Neuronal stem cell (in vitro differentiated cells): ENCODE data around the gene PIK3C2B.
A peak's percentile ranks its signal among the peaks of the same experiment; 100 is the strongest.

ENCODE experiments used
- DNase-seq: peaks from one replicate; pipeline ENCODE4 v3.0.0-alpha.2; 2013; ENCODE audit warnings: low spot score
- H2AFZ ChIP-seq: one replicate; pipeline ENCODE4 v1.6.1; 2013; ENCODE audit warnings: mild to moderate bottlenecking, low read length, inconsistent platforms
- H2AK5ac ChIP-seq: 2 replicates; pipeline ENCODE4 v1.6.1; 2013; ENCODE audit warnings: low read depth, mild to moderate bottlenecking, inconsistent platforms, low read length, moderate library complexity, mixed read lengths
- H2BK120ac ChIP-seq: 2 replicates; pipeline ENCODE4 v1.6.1; 2013; ENCODE audit warnings: low read depth, mild to moderate bottlenecking, inconsistent platforms, low read length, moderate library complexity, mixed read lengths
- H2BK12ac ChIP-seq: one replicate; pipeline ENCODE4 v1.6.1; 2013; ENCODE audit warnings: low read length, inconsistent platforms
- H2BK15ac ChIP-seq: 2 replicates; pipeline ENCODE4 v1.6.1; 2013; ENCODE audit warnings: mild to moderate bottlenecking, low read length, inconsistent platforms, mixed read lengths
- H2BK5ac ChIP-seq: one replicate; pipeline ENCODE4 v1.6.1; 2013; ENCODE audit warnings: inconsistent platforms, mild to moderate bottlenecking, low read length, moderate library complexity
- H3K14ac ChIP-seq: one replicate; pipeline ENCODE4 v1.6.1; 2013; ENCODE audit warnings: low read length, inconsistent platforms
- H3K18ac ChIP-seq: 2 replicates; pipeline ENCODE4 v1.6.1; 2013; ENCODE audit warnings: low read length, inconsistent platforms
- H3K23ac ChIP-seq: 2 replicates; pipeline ENCODE4 v1.6.1; 2013; ENCODE audit warnings: low read depth, mild to moderate bottlenecking, mixed read lengths, low read length, inconsistent platforms; ENCODE audit not compliant: poor library complexity
- H3K27ac ChIP-seq: replicated peaks from 3 replicates; pipeline ENCODE4 v1.5.1; 2013; ENCODE audit warnings: low read length, inconsistent platforms
- H3K27me3 ChIP-seq, 3 experiments: 2 replicates each; pipeline ENCODE4 v1.6.1; 2013; ENCODE audit warnings: low read length in 3 of 3, mild to moderate bottlenecking in 2 of 3, inconsistent platforms in 1 of 3, low read depth in 1 of 3, mixed read lengths in 1 of 3, moderate library complexity in 1 of 3; ENCODE audit not compliant: control insufficient read depth in 3 of 3, insufficient read depth in 3 of 3
- H3K36me3 ChIP-seq, 2 donors: replicated peaks in 1 of 2; 2 replicates each; pipeline ENCODE4 v1.6.1; 2013; ENCODE audit warnings: low read length in 2 of 2; ENCODE audit not compliant: control insufficient read depth in 2 of 2, insufficient read depth in 2 of 2
- H3K4ac ChIP-seq: 2 replicates; pipeline ENCODE4 v1.6.1; 2013; ENCODE audit warnings: inconsistent platforms, mild to moderate bottlenecking, low read length, moderate library complexity
- H3K4me1 ChIP-seq, 2 donors: 1 replicate in 1 of 2; 2 replicates in 1 of 2; pipeline ENCODE4 v1.6.1; 2013; ENCODE audit warnings: low read length in 2 of 2, low read depth in 1 of 2; ENCODE audit not compliant: control insufficient read depth in 2 of 2, insufficient read depth in 1 of 2
- H3K4me2 ChIP-seq: one replicate; pipeline ENCODE4 v1.6.1; 2013; ENCODE audit warnings: mild to moderate bottlenecking, low read length, inconsistent platforms; ENCODE audit not compliant: insufficient read depth, poor library complexity, severe bottlenecking
- H3K4me3 ChIP-seq, 2 donors: 2 replicates each; pipeline ENCODE4 v1.5.1; 2013; ENCODE audit warnings: low read length in 2 of 2, mild to moderate bottlenecking in 2 of 2, inconsistent platforms in 1 of 2, moderate library complexity in 1 of 2
- H3K79me1 ChIP-seq: one replicate; pipeline ENCODE4 v1.6.1; 2013; ENCODE audit warnings: low read depth, mild to moderate bottlenecking, inconsistent platforms, low read length, moderate library complexity
- H3K9ac ChIP-seq: one replicate; pipeline ENCODE4 v1.6.1; 2013; ENCODE audit warnings: mild to moderate bottlenecking, low read depth, low read length, inconsistent platforms; ENCODE audit not compliant: poor library complexity
- H3K9me3 ChIP-seq, 2 donors: replicated peaks in 1 of 2; 2 replicates each; pipeline versions ENCODE3 to v1.6.1; 2013; ENCODE audit warnings: low read length in 2 of 2, mild to moderate bottlenecking in 2 of 2, inconsistent platforms in 1 of 2, low read depth in 1 of 2, mixed read lengths in 1 of 2, moderate library complexity in 1 of 2; ENCODE audit not compliant: control insufficient read depth in 2 of 2, insufficient read depth in 1 of 2
- H4K8ac ChIP-seq: one replicate; pipeline ENCODE4 v1.6.1; 2013; ENCODE audit warnings: low read depth, mild to moderate bottlenecking, inconsistent platforms, low read length, moderate library complexity
- H4K91ac ChIP-seq: one replicate; pipeline ENCODE4 v1.6.1; 2013; ENCODE audit warnings: low read length, low read depth, mild to moderate bottlenecking, inconsistent platforms; ENCODE audit not compliant: poor library complexity
- WGBS, 2 donors: extraction: QIAGEN DNeasy Blood & Tissue Kit; methylation state at CpG; one replicate each; pipeline ENCODE4 v1.1.7; 2013; ENCODE audit warnings: missing lambda C conversion rate in 2 of 2, mixed read lengths in 1 of 2; ENCODE audit not compliant: insufficient read length in 2 of 2, insufficient replicate concordance in 1 of 2; ENCODE audit errors: extremely low coverage in 2 of 2; 5-methylcytosine and 5-hydroxymethylcytosine counted together

PIK3C2B gene

GRCh38 chr1:204495777-204496176 is 1.2 kb upstream of the PIK3C2B start:
- Histone ChIP-seq H4K91ac (no peak overlapping the region), H2BK5ac (no peak overlapping the region), H3K4me2 (no peak overlapping the region), H2BK120ac (no peak overlapping the region), H3K4ac (no peak overlapping the region), H2AFZ (no peak overlapping the region), H3K36me3 (peaks cover 0 to 2% of the 10 kb centered on the region in 2 donors), H3K9ac (no peak overlapping the region), H3K79me1 (peaks cover 3% of the 10 kb centered on the region), H3K23ac (no peak overlapping the region), H3K18ac (no peak overlapping the region), H2BK12ac (no peak overlapping the region), H2AK5ac (no peak overlapping the region), H3K27me3 (peaks cover 0 to 12% (median 2%) of the 10 kb centered on the region in 3 experiments), H3K27ac (no peak overlapping the region), H3K9me3 (no peaks in the 10 kb centered on the region), H4K8ac (no peak overlapping the region), H3K14ac (no peak overlapping the region), H2BK15ac (no peak overlapping the region), H3K4me3 (no peak overlapping the region), H3K4me1 (peaks cover 9 to 18% of the 10 kb centered on the region in 2 donors)
- DNase-seq, result no peak
- WGBS, 2 donors, result no CpG with 5 or more reads among the region's 6 CpGs

DNA sequence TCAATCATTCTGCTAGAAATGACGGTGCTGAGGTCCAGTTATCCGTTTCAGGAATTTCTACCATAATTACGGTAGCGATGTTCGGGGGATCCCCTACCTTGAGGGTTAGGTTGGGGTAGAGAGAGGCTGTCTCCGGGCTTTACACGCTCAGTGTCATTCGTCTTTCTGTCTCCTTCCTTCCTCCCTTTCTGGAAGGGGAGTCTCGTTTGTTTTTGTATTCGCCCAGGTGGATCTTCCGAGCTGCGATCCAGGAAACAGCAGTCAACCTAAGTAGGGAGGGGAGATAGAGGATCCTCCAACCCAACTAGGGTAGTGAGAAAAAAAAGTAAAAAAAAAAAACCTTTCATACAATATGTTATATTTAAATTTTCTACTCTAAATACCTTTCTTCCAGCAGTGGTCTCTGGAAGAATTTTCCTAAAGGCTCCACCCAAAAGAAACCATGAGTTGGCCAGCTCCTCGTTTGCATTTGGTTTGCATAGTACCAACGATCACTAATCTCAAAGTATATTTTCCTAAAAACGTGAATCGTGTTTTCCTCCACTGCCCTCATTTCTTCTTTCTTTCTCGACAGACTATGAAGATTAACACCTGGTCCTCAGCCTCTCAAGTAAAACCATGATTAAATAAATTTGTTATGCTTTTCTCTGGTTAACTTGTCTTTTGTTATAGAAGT is 611 bp upstream of the PIK3C2B start:
- peaks cover 3% of the 10 kb centered on the region for H3K79me1 ChIP-seq
- H2BK15ac ChIP-seq, result no peak overlapping the region
- H4K91ac ChIP-seq, result no peak overlapping the region
- H2BK12ac ChIP-seq, result no peak overlapping the region
- H2AK5ac ChIP-seq, result no peak overlapping the region
- H2AFZ ChIP-seq, result peak overlapping the region; percentile 95
- H3K36me3 ChIP-seq, result peaks cover 0 to 6% of the 10 kb centered on the region in 2 donors
- WGBS, 2 donors, result no CpG with 5 or more reads among the region's 17 CpGs
- no peak for DNase-seq
- no peak overlapping the region for H2BK5ac ChIP-seq
- no peak overlapping the region for H3K27ac ChIP-seq
- H2BK120ac ChIP-seq, result no peak overlapping the region
- peaks cover 9 to 18% of the 10 kb centered on the region in 2 donors for H3K4me1 ChIP-seq
- no peak overlapping the region for H3K4ac ChIP-seq
- no peak overlapping the region for H4K8ac ChIP-seq
- H3K27me3 ChIP-seq, result peaks cover 0 to 12% (median 2%) of the 10 kb centered on the region in 3 experiments
- peak overlapping the region; percentile 52 for H3K4me2 ChIP-seq
- H3K23ac ChIP-seq, result no peak overlapping the region
- peak overlapping the region; percentile 98 to 99 for H3K4me3 ChIP-seq
- no peaks in the 10 kb centered on the region for H3K9me3 ChIP-seq
- no peak overlapping the region for H3K9ac ChIP-seq
- peak overlapping the region; percentile 8 for H3K18ac ChIP-seq
- no peak overlapping the region for H3K14ac ChIP-seq

GRCh38 chr1:204493984-204494280 is 673 bp downstream of the PIK3C2B start:
- Histone ChIP-seq H3K18ac (peak overlapping the region; percentile 100), H3K4me2 (peak overlapping the region; percentile 82), H3K23ac (peak overlapping the region; percentile 95)

GRCh38 chr1:204493145-204493983 is 1.2 kb downstream of the PIK3C2B start:
- Histone ChIP-seq H3K27ac (peak overlapping the region; percentile 9), H3K36me3 (peaks cover 2 to 15% of the 10 kb centered on the region in 2 donors), H3K4me3 (peak overlapping the region; percentile 98 to 99), H2BK15ac (no peak overlapping the region), H3K4me1 (peaks cover 11 to 18% of the 10 kb centered on the region in 2 donors), H3K27me3 (peaks cover 0 to 12% (median 2%) of the 10 kb centered on the region in 3 experiments), H3K14ac (peak overlapping the region; percentile 72), H4K91ac (no peak overlapping the region), H3K23ac (peak overlapping the region; percentile 95), H3K18ac (peak overlapping the region; percentile 100), H3K9ac (peak overlapping the region; percentile 50), H3K9me3 (no peaks in the 10 kb centered on the region), H4K8ac (no peak overlapping the region), H3K4me2 (peak overlapping the region; percentile 82), H2BK5ac (peak overlapping the region; percentile 93), H3K4ac (peak overlapping the region; percentile 93), H2BK120ac (no peak overlapping the region), H2AK5ac (peak overlapping the region; percentile 88), H2AFZ (peak overlapping the region; percentile 95), H3K79me1 (peaks cover 3% of the 10 kb centered on the region), H2BK12ac (no peak overlapping the region)
- WGBS, 2 donors, result no CpG with 5 or more reads among the region's 15 CpGs
- no peak for DNase-seq

More at GRCh38 chr1:204493984-204494280, 673 bp downstream of the PIK3C2B start:
- peak overlapping the region; percentile 88 for H2AK5ac ChIP-seq
- no CpG with 5 or more reads among the region's 14 CpGs for WGBS, 2 donors
- H2BK12ac ChIP-seq, result peak overlapping the region; percentile 84
- H3K4me1 ChIP-seq, result peaks cover 9 to 18% of the 10 kb centered on the region in 2 donors
- DNase-seq, result no peak
- H2BK15ac ChIP-seq, result peak overlapping the region; percentile 95
- no peak overlapping the region for H4K8ac ChIP-seq
- peak overlapping the region; percentile 37 for H2BK120ac ChIP-seq
- peaks cover 3% of the 10 kb centered on the region for H3K79me1 ChIP-seq
- no peaks in the 10 kb centered on the region for H3K9me3 ChIP-seq
- H3K27me3 ChIP-seq, result peaks cover 0 to 12% (median 2%) of the 10 kb centered on the region in 3 experiments
- H3K27ac ChIP-seq, result peak overlapping the region; percentile 94
- H3K14ac ChIP-seq, result peak overlapping the region; percentile 99
- peak overlapping the region; percentile 93 for H3K4ac ChIP-seq
- peaks cover 2 to 15% of the 10 kb centered on the region in 2 donors for H3K36me3 ChIP-seq
- H4K91ac ChIP-seq, result peak overlapping the region; percentile 96
- peak overlapping the region; percentile 98 to 99 for H3K4me3 ChIP-seq
- H2BK5ac ChIP-seq, result peak overlapping the region; percentile 93
- H2AFZ ChIP-seq, result peak overlapping the region; percentile 95
- peak overlapping the region; percentile 100 for H3K9ac ChIP-seq
